BJ (cell line): ENCODE measurements around the gene CDX2. TPM values are rescaled to one million over a fixed set of nuclear protein-coding genes. Genes with fewer than 3 reads are reported as not detected.

Experiments used
- CTCF ChIA-PET: fragments of 350-600 bp; formaldehyde crosslinking; extraction: SDS; loops from one replicate; lab custom pipeline; 2021; ENCODE audit warnings: antibody characterized with exemption, inconsistent platforms; lab: Yijun Ruan, JAX
- POLR2A ChIA-PET: fragments of 300-600 bp; sonication (Branson Sonifier 250); formaldehyde crosslinking; extraction: SDS; loops from one replicate; lab custom pipeline; 2021; ENCODE audit warnings: antibody characterized with exemption; lab: Charles Lee
- DNase-seq: peaks from one replicate; pipeline ENCODE4 v3.0.0-alpha.2; 2011; ENCODE audit warnings: low read depth
- H3K27me3 ChIP-seq: 2 replicates; pipeline ENCODE4 v1.6.0; 2011; ENCODE audit warnings: low read length; ENCODE audit not compliant: control insufficient read depth, insufficient read depth
- H3K36me3 ChIP-seq: 2 replicates; pipeline ENCODE4 v1.5.1; 2011; ENCODE audit warnings: low read length; ENCODE audit not compliant: control insufficient read depth, insufficient read depth
- H3K4me3 ChIP-seq: 2 replicates; pipeline ENCODE4 v1.5.1; 2011; ENCODE audit warnings: low read depth, mild to moderate bottlenecking, control low read depth, low read length
- polyA plus RNA-seq: library from polyadenylated mRNA; depleted of rRNA; stranded (reverse); fragments of >200 nt; gene quantifications from 2 replicates; pipeline ENCODE4 v1.2.3, GENCODE V29; 2011
- TF ChIP-seq, protein P1 (sequence below): IDR thresholded peaks from 2 replicates; pipeline ENCODE4 v1.5.1; 2011; ENCODE audit warnings: low read depth, mild to moderate bottlenecking, control low read depth, inconsistent platforms, low read length, moderate library complexity; ENCODE audit not compliant: insufficient read depth

CDX2 gene
- polyA plus RNA-seq, 1 experiment = not detected

DNA sequence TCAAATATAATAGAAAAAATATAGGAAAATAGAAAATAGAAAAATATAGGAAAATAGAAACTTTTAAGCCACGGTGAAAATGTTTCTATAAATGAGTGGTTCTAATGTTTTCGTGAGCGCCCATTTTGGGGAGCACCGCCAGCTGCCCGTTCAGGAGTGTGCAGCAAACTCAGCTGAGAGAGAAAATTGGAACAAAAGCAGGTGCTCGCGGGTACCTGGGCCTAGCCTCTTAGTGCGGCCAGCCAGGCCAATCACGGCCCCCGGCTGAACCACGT is 49.5 kb downstream of the CDX2 start:
- no peak for DNase-seq
- ChIA-PET CTCF (interaction anchor here (0.5 to 1.8 kb wide), 2 partner anchors 29 to 93 kb away, joined by 3 to 6 read pairs; no protein-coding TSS in a partner anchor), POLR2A (no interaction called here)
- Histone ChIP-seq H3K27me3 (peaks cover 66% of the 10 kb centered on the region), H3K36me3 (no peaks in the 10 kb centered on the region), H3K4me3 (no peak overlapping the region)
- TF ChIP-seq, protein P1, sequence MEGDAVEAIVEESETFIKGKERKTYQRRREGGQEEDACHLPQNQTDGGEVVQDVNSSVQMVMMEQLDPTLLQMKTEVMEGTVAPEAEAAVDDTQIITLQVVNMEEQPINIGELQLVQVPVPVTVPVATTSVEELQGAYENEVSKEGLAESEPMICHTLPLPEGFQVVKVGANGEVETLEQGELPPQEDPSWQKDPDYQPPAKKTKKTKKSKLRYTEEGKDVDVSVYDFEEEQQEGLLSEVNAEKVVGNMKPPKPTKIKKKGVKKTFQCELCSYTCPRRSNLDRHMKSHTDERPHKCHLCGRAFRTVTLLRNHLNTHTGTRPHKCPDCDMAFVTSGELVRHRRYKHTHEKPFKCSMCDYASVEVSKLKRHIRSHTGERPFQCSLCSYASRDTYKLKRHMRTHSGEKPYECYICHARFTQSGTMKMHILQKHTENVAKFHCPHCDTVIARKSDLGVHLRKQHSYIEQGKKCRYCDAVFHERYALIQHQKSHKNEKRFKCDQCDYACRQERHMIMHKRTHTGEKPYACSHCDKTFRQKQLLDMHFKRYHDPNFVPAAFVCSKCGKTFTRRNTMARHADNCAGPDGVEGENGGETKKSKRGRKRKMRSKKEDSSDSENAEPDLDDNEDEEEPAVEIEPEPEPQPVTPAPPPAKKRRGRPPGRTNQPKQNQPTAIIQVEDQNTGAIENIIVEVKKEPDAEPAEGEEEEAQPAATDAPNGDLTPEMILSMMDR = no peak

- ChIA-PET CTCF (interaction anchor here (1.8 kb wide), 1 partner anchor 92 kb away, joined by 6 read pairs; no protein-coding TSS in a partner anchor), POLR2A (no interaction called here)
- Histone ChIP-seq H3K36me3 (no peaks in the 10 kb centered on the region), H3K4me3 (no peak overlapping the region), H3K27me3 (peaks cover 64% of the 10 kb centered on the region)
- no peak for DNase-seq
- TF ChIP-seq, protein P1 = no peak
These were observed 50.0 kb downstream of the CDX2 start for GRCh38 chr13:27918918-27919658.

DNA sequence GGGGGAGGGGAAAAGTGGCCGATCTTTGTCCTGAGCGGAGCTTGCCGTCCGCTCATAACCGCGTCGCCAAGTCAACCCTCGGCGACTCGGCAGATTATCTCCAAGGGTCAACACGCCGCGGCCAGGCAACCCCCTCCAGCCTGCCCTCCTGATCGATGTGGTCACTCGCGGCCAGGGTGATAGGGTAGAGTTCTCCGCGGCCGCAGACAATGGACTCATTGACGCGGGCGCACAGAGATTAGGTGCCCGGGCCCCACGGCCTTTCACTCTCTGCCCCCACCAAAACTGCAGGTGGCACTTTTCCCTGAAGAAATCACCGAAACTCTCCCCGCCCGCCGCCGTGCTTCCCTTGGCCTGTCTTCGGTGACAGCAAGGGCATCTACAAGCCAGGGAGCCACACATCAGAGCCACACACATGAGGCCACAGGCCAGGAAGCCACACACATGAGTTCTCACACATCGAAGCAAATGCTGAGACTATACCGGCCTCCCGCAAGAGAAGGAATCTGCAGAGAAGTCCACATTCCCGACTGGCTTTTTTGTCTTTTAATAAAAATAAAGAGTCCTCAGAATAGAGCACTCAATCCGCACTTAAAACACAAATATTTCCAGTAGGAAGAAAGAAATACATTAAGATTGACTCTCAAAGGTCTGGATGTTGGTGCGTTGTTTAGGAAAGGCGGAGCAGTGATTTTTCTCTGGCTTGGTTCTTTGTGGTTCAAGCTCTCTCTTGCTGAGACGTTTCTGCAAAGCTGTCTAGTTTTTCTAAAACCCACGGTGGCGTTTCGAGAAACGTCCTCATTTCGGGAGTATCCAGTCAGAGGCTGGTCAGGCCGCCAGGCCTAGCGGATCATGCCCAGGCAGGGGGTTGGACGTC is 50.8 kb downstream of the CDX2 start:
- H3K27me3 ChIP-seq = peaks cover 64% of the 10 kb centered on the region
- H3K36me3 ChIP-seq = no peaks in the 10 kb centered on the region
- no peak overlapping the region for H3K4me3 ChIP-seq
- DNase-seq = no peak
- ChIA-PET POLR2A (no interaction called here), CTCF (no interaction called here)
- TF ChIP-seq, protein P1 = no peak

DNA sequence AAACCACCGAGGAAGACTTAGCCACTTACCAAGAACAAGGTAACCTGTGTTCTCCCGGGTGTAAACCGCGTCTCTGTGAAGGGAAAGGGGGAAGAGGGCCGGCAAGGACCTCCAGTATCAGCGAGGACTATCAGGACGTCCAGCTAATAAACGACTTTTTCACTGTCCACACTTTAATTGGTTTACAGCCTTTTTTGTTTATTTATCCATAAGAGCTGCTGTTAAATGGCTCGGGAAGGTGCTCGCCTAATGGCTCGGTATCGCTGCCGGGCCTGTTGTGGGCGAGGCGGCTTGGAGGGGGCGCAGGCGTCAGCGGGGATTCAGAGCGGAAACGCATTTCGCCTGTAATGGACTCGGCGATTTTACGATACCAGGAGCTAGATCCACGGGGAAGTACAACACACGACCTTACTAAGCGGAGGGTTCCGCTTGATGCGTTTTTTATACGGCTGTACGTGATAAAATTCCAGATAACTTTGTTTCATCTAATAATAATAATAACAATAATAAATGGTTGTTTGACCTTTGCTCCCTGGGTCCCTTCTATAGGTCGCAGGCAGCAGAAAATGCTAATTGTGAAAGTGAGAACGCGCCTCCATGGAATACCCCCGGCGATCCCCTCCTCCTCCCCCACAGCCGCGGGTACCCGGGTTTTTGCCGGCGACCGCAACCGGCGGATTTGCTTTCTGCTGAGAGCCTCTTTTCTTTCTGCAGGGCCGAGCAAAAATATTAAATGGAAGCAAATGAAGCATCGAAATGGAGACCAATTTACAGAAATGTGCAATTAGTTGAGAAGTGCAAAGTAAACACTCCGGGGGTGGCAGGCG is 51.8 kb downstream of the CDX2 start:
- H3K4me3 ChIP-seq = no peak overlapping the region
- H3K27me3 ChIP-seq = peaks cover 55% of the 10 kb centered on the region
- POLR2A ChIA-PET = no interaction called here
- no peaks in the 10 kb centered on the region for H3K36me3 ChIP-seq
- TF ChIP-seq, protein P1 = no peak
- no peak for DNase-seq
- CTCF ChIA-PET = no interaction called here
